Prostate gland (tissue), 1 donor: ENCODE data around the gene ZNF165.

Source experiments
- POLR2A ChIP-seq: fragments of 450-650 bp; IDR thresholded peaks from one replicate; pipeline ENCODE4 v1.6.1; 2016; ENCODE audit warnings: antibody characterized with exemption, mild to moderate bottlenecking
- POLR2AphosphoS5 ChIP-seq: sonication (generic); formaldehyde crosslinking; IDR thresholded peaks from one replicate; pipeline ENCODE4 v1.6.1; 2017; ENCODE audit warnings: antibody characterized with exemption

DNA sequence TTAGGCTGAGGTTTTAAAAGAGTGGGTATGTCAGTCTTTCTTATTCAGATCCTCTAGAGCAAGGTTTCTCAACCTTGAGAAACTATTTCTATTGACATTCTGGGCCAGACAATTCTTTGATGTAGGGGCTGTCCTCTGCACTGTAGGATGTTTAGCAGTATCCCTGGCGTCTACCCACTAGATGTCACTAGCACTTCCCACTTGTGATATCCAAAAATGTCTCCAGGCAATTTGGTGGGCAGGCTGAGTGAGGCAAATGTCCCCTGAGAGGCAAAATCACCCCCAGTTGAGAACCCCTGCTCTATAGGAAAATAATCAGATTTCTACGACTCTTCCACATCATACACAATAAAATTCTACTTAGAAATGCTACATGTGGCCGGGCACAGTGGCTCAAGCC is 53.6 kb downstream of the ZNF165 start:
- TF ChIP-seq POLR2AphosphoS5, result no peak
- no peak for TF ChIP-seq POLR2A
